OCI-LY3 (cell line): Measurements from ENCODE around the gene SEZ6L.

ENCODE experiments used
- EZH2phosphoT487 ChIP-seq: fragments of 200-600 bp; shearing (Covaris generic); IDR thresholded peaks from 2 replicates; pipeline ENCODE4 v1.6.1; 2018; ENCODE audit warnings: antibody characterized with exemption, mixed run types, low read depth
- TF ChIP-seq, protein P1 (sequence below): fragments of 200-600, 300-600 bp; sonication (generic); IDR thresholded peaks from 2 replicates; pipeline ENCODE4 v1.5.1; 2014; ENCODE audit warnings: antibody characterized with exemption, low read length, low read depth

DNA sequence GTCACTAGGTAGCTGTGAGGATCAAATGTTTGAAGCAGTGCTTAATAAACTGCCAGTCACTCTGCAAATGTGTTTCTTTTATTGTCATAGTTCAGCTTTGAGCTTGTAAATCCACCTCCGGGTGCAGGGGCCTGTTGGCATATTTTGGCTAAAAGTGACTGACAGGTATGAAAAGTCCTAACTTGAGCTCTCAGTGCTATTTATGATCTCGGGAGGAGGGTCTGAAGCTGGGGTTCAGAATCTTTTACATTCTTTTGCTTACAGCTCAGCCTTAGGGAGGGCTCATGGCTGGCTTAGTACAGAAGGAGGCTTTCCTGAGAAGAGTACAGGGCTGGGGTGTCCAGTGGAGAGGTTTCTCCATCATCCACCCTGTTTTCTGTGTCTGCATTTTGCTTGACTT, 261.3 kb downstream of the SEZ6L start:
- TF ChIP-seq, protein P1, sequence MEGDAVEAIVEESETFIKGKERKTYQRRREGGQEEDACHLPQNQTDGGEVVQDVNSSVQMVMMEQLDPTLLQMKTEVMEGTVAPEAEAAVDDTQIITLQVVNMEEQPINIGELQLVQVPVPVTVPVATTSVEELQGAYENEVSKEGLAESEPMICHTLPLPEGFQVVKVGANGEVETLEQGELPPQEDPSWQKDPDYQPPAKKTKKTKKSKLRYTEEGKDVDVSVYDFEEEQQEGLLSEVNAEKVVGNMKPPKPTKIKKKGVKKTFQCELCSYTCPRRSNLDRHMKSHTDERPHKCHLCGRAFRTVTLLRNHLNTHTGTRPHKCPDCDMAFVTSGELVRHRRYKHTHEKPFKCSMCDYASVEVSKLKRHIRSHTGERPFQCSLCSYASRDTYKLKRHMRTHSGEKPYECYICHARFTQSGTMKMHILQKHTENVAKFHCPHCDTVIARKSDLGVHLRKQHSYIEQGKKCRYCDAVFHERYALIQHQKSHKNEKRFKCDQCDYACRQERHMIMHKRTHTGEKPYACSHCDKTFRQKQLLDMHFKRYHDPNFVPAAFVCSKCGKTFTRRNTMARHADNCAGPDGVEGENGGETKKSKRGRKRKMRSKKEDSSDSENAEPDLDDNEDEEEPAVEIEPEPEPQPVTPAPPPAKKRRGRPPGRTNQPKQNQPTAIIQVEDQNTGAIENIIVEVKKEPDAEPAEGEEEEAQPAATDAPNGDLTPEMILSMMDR: no peak
- no peak for TF ChIP-seq EZH2phosphoT487
